ENCODE data around the gene CACNG3.

DNA sequence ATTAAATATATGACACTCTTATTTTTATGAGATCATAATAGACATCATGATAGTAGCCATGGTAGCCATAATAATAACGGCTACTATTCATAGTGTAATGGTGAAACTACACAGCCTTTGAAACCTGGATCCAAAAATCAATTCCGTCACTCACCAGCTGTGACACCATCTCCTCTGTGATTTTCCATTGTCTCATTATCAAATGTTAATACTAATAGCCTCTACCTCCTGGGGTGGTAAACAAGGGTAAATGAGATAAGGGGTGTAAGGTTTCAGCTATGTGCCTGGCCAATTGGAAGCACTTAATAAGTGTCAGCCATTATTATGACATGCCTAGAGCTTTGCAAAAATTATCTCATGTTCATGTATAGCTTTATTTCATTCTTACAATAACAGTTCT, 88.6 kb downstream of the CACNG3 start:
- TF ChIP-seq CTCF (IDR thresholded peaks at IDR 0.05), result no peak
- no peak for TF ChIP-seq POLR2A (IDR thresholded peaks at IDR 0.05)
- TF ChIP-seq EP300 (IDR thresholded peaks at IDR 0.05), result no peak
